Mammary epithelial cell (primary cell): Measurements from ENCODE around the gene HPSE2.

Experiments used
- EZH2 ChIP-seq: IDR thresholded peaks from 2 replicates; pipeline ENCODE4 v1.6.1; 2012; ENCODE audit warnings: low read length, inconsistent platforms, borderline replicate concordance
- TF ChIP-seq, protein P1 (sequence below), 2 donors: IDR thresholded peaks in 1 of 2; conservative IDR thresholded peaks in 1 of 2; 2 replicates each; pipeline ENCODE4 v1.5.1; 2011 to 2012; ENCODE audit warnings: inconsistent platforms in 2 of 2, low read length in 2 of 2, mild to moderate bottlenecking in 2 of 2, control low read depth in 1 of 2, low read depth in 1 of 2; ENCODE audit not compliant: insufficient read depth in 1 of 2; ENCODE audit errors: extremely low read depth in 1 of 2

DNA sequence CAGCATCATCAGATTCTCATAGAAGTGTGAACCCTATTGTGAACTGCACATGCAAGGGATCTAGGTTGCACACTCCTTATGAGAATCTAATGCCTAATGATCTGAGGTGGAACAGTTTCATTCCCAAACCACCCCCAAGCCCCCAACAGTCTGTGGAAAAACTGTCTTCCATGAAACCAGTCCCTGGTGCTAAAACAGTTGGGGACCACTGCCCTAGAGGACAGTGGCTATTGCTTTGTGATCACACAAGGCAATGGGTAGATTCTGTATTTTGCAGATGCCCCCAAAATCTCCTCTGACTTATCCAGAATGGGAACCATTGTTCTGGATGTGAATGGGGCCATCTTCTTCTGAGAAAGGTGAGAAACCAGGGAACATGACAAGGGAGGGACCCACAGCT is 757.8 kb downstream of the HPSE2 start:
- TF ChIP-seq, protein P1, sequence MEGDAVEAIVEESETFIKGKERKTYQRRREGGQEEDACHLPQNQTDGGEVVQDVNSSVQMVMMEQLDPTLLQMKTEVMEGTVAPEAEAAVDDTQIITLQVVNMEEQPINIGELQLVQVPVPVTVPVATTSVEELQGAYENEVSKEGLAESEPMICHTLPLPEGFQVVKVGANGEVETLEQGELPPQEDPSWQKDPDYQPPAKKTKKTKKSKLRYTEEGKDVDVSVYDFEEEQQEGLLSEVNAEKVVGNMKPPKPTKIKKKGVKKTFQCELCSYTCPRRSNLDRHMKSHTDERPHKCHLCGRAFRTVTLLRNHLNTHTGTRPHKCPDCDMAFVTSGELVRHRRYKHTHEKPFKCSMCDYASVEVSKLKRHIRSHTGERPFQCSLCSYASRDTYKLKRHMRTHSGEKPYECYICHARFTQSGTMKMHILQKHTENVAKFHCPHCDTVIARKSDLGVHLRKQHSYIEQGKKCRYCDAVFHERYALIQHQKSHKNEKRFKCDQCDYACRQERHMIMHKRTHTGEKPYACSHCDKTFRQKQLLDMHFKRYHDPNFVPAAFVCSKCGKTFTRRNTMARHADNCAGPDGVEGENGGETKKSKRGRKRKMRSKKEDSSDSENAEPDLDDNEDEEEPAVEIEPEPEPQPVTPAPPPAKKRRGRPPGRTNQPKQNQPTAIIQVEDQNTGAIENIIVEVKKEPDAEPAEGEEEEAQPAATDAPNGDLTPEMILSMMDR (conservative IDR thresholded peaks at IDR 0.05 in 1 of 2, IDR thresholded peaks at IDR 0.05 in 1 of 2; ENCODE audit: extremely low read depth in 1 of 2, insufficient read depth in 1 of 2, low read depth in 1 of 2, low read length in 2 of 2), result no peak
- TF ChIP-seq EZH2, result no peak
